ENCODE data around the gene OR2A14. TPM values are rescaled to one million over a fixed set of nuclear protein-coding genes. Genes with fewer than 3 reads are reported as not detected.

The OR2A14 gene
- total and polyA plus RNA-seq, 10 of the 15 experiments (the other 5 are each of a cell fraction or from before 2014, with no cell fraction given): not detected

GRCh38 chr7:144130730-144131129, 7.8 kb downstream of the OR2A14 start:
- CTCF ChIA-PET: no interaction called here
- SMC1A ChIA-PET (ENCODE audit: uncharacterized antibody, unreplicated experiment): no interaction called here
- no peaks in the 10 kb centered on the region for H3K36me3 ChIP-seq (ENCODE audit: control insufficient read depth in 2 of 2, insufficient read depth in 2 of 2, low read length in 1 of 2)
- ATAC-seq (no peak), FAIRE-seq (no peak), DNase-seq (ENCODE audit: low read depth, low spot score) (no peak)
- no TSS peak for BruUV-seq (replicated peaks)
- no peak overlapping the region for H2AFZ ChIP-seq (ENCODE audit: control insufficient read depth, low read depth, low read length)
- H3K79me2 ChIP-seq (ENCODE audit: control insufficient read depth, insufficient read depth, low read length): no peaks in the 10 kb centered on the region
- TF ChIP-seq ZSCAN29 (IDR thresholded peaks at IDR 0.05) (no peak), ZBTB40 (IDR thresholded peaks at IDR 0.05; ENCODE audit: borderline replicate concordance) (peak; percentile 58)
- WGBS (ENCODE audit: insufficient coverage, insufficient replicate concordance, low lambda C conversion rate, missing lambda C conversion rate): 0% methylated on average over 2 of the region's 2 CpGs
- intact Hi-C loops (cut with micrococcal nuclease; ENCODE audit: unreplicated experiment): no loop called here
- in situ Hi-C loops (cut with MboI): no loop called here
- no peaks in the 10 kb centered on the region for H3K4me1 ChIP-seq (ENCODE audit: control insufficient read depth, insufficient read depth, low read length)
- RAD21 ChIA-PET (ENCODE audit: unreplicated experiment): no interaction called here
- no peaks in the 10 kb centered on the region for H3K9me3 ChIP-seq (replicated peaks; ENCODE audit: control insufficient read depth, insufficient read depth, low read length)
- no peak overlapping the region for H3K4me3 ChIP-seq
- no peak overlapping the region for H3K27ac ChIP-seq (ENCODE audit: control insufficient read depth, insufficient read depth)
- no peak overlapping the region for H3K4me2 ChIP-seq (ENCODE audit: control insufficient read depth, insufficient read depth)
- POLR2A ChIA-PET: no interaction called here
- H3K9ac ChIP-seq (ENCODE audit: control insufficient read depth, insufficient read depth, low read length): no peak overlapping the region
- no peaks in the 10 kb centered on the region for H4K20me1 ChIP-seq (ENCODE audit: control insufficient read depth, insufficient read depth)
- H3K27me3 ChIP-seq (replicated peaks in 1 of 2; ENCODE audit: control insufficient read depth in 2 of 2, insufficient read depth in 2 of 2, low read length in 1 of 2): no peaks in the 10 kb centered on the region

- DNase-seq (ENCODE audit: low read depth, low spot score) (no peak), FAIRE-seq (no peak), ATAC-seq (no peak)
- Histone ChIP-seq H3K9ac (ENCODE audit: control insufficient read depth, insufficient read depth, low read length) (no peak overlapping the region), H3K36me3 (ENCODE audit: control insufficient read depth in 2 of 2, insufficient read depth in 2 of 2, low read length in 1 of 2) (no peaks in the 10 kb centered on the region), H3K27me3 (replicated peaks in 1 of 2; ENCODE audit: control insufficient read depth in 2 of 2, insufficient read depth in 2 of 2, low read length in 1 of 2) (no peaks in the 10 kb centered on the region), H3K4me2 (ENCODE audit: control insufficient read depth, insufficient read depth) (no peak overlapping the region), H3K4me3 (no peak overlapping the region), H4K20me1 (ENCODE audit: control insufficient read depth, insufficient read depth) (no peaks in the 10 kb centered on the region), H3K79me2 (ENCODE audit: control insufficient read depth, insufficient read depth, low read length) (no peaks in the 10 kb centered on the region), H3K4me1 (ENCODE audit: control insufficient read depth, insufficient read depth, low read length) (no peaks in the 10 kb centered on the region), H2AFZ (ENCODE audit: control insufficient read depth, low read depth, low read length) (no peak overlapping the region), H3K27ac (ENCODE audit: control insufficient read depth, insufficient read depth) (no peak overlapping the region), H3K9me3 (replicated peaks; ENCODE audit: control insufficient read depth, insufficient read depth, low read length) (no peaks in the 10 kb centered on the region)
- in situ Hi-C loops (cut with MboI) (no loop called here), intact Hi-C loops (cut with micrococcal nuclease; ENCODE audit: unreplicated experiment) (no loop called here)
- ChIA-PET RAD21 (ENCODE audit: unreplicated experiment) (no interaction called here), POLR2A (no interaction called here), CTCF (no interaction called here), SMC1A (ENCODE audit: uncharacterized antibody, unreplicated experiment) (no interaction called here)
- no TSS peak for BruUV-seq (replicated peaks)
- WGBS (ENCODE audit: insufficient coverage, insufficient replicate concordance, low lambda C conversion rate, missing lambda C conversion rate): 0% methylated on average over 3 of the region's 3 CpGs
- TF ChIP-seq SMARCA5 (IDR thresholded peaks at IDR 0.05): no peak
- no peak for TF ChIP-seq NR2F1 (conservative IDR thresholded peaks at IDR 0.05)
- TF ChIP-seq POLR2A (IDR thresholded peaks at IDR 0.05; ENCODE audit: low read depth, low read length): no peak
- TF ChIP-seq MEF2A (IDR thresholded peaks at IDR 0.05; ENCODE audit: insufficient read depth, low read depth, low read length): no peak
- TF ChIP-seq NR2C1 (IDR thresholded peaks at IDR 0.05): no peak
- TF ChIP-seq PML (IDR thresholded peaks at IDR 0.05; ENCODE audit: low read length): no peak
- TF ChIP-seq WRNIP1 (IDR thresholded peaks at IDR 0.05; ENCODE audit: borderline replicate concordance, low read depth, low read length): no peak
- no peak for TF ChIP-seq TCF7 (IDR thresholded peaks at IDR 0.05; ENCODE audit: borderline replicate concordance)
- no peak for TF ChIP-seq GABPA (IDR thresholded peaks at IDR 0.05; ENCODE audit: low read depth)
- TF ChIP-seq GATAD2B (conservative IDR thresholded peaks at IDR 0.05; ENCODE audit: low read depth): no peak
- TF ChIP-seq HSF1 (IDR thresholded peaks at IDR 0.05; ENCODE audit: low read depth, low read length): no peak
- TF ChIP-seq MTA3 (IDR thresholded peaks at IDR 0.05; ENCODE audit: borderline replicate concordance, low read length): no peak
These were observed 9.3 kb downstream of the OR2A14 start for GRCh38 chr7:144132262-144132661.

All from GM12878 (cell line).